CD14-positive monocyte (primary cell): Measurements from ENCODE around the gene KIAA0586. TPM values are rescaled to one million over a fixed set of nuclear protein-coding genes. Genes with fewer than 3 reads are reported as not detected.
A peak's percentile ranks its signal among the peaks of the same experiment; 100 is the strongest.

Experiments used
- DNase-seq, 3 donors: peaks; one replicate each; pipeline ENCODE4 v3.0.0-alpha.2; 2011 to 2022
- H2AFZ ChIP-seq: 2 replicates; pipeline ENCODE4 v1.6.0; 2012; ENCODE audit warnings: mild to moderate bottlenecking, low read depth, low read length, inconsistent platforms; ENCODE audit not compliant: insufficient read depth, poor library complexity, severe bottlenecking
- H3K27ac ChIP-seq, 2 donors: 1 replicate in 1 of 2; 2 replicates in 1 of 2; pipeline ENCODE4 v1.5.1; 2012 to 2013; ENCODE audit warnings: low read length in 2 of 2, control low read depth in 1 of 2, inconsistent platforms in 1 of 2, low read depth in 1 of 2, mild to moderate bottlenecking in 1 of 2
- H3K27me3 ChIP-seq, 2 donors: one replicate each; pipeline versions ENCODE4 v1.6.0 to v1.6.1; 2011 to 2013; ENCODE audit warnings: low read length in 2 of 2; ENCODE audit not compliant: control insufficient read depth in 2 of 2, insufficient read depth in 2 of 2
- H3K36me3 ChIP-seq, 2 donors: replicated peaks in 1 of 2; 1 replicate in 1 of 2; 2 replicates in 1 of 2; pipeline versions ENCODE4 v1.5.1 to v1.6.1; 2012 to 2013; ENCODE audit warnings: low read length in 2 of 2, control low read depth in 1 of 2, inconsistent platforms in 1 of 2, mild to moderate bottlenecking in 1 of 2; ENCODE audit not compliant: insufficient read depth in 2 of 2, control insufficient read depth in 1 of 2
- H3K4me1 ChIP-seq, 2 donors: 1 replicate in 1 of 2; 2 replicates in 1 of 2; pipeline versions ENCODE4 v1.5.1 to v1.6.1; 2012 to 2013; ENCODE audit warnings: low read length in 2 of 2, control low read depth in 1 of 2, inconsistent platforms in 1 of 2, mild to moderate bottlenecking in 1 of 2, moderate library complexity in 1 of 2; ENCODE audit not compliant: insufficient read depth in 2 of 2, control insufficient read depth in 1 of 2
- H3K4me2 ChIP-seq: replicated peaks from 2 replicates; pipeline ENCODE3; 2012; ENCODE audit warnings: low read length, moderate library complexity, mild to moderate bottlenecking; ENCODE audit not compliant: poor library complexity, severe bottlenecking; ENCODE audit errors: extremely low read depth
- H3K4me3 ChIP-seq, 3 experiments: fragments of 200-600 bp in 1 of 3; sonication (generic) in 1 of 3; replicated peaks in 1 of 3; 1 replicate in 2 of 3; 2 replicates in 1 of 3; pipeline ENCODE4 v1.5.1; 2011 to 2013; ENCODE audit warnings: low read length in 3 of 3, mild to moderate bottlenecking in 3 of 3, control low read depth in 2 of 3, low read depth in 2 of 3, inconsistent platforms in 1 of 3, moderate library complexity in 1 of 3
- H3K79me2 ChIP-seq: 2 replicates; pipeline ENCODE4 v1.6.0; 2012; ENCODE audit warnings: mild to moderate bottlenecking, control low read depth, inconsistent platforms, low read length, moderate library complexity; ENCODE audit not compliant: insufficient read depth
- H3K9ac ChIP-seq: 2 replicates; pipeline ENCODE4 v1.6.0; 2017; ENCODE audit warnings: low read length, mild to moderate bottlenecking; ENCODE audit not compliant: insufficient read depth, poor library complexity, severe bottlenecking
- H3K9me3 ChIP-seq, 2 donors: replicated peaks in 1 of 2; 1 replicate in 1 of 2; 2 replicates in 1 of 2; pipeline versions ENCODE4 v1.5.1 to v1.6.1; 2012 to 2013; ENCODE audit warnings: low read length in 2 of 2, control low read depth in 1 of 2; ENCODE audit not compliant: control insufficient read depth in 1 of 2, insufficient read depth in 1 of 2
- H4K20me1 ChIP-seq: 2 replicates; pipeline ENCODE4 v1.6.0; 2012; ENCODE audit warnings: mild to moderate bottlenecking, low read length, control low read depth, moderate library complexity; ENCODE audit not compliant: insufficient read depth
- H3K27ac Mint-ChIP-seq, 7 donors: one replicate each; pipeline ENCODE4 v1.8.0; 2020; ENCODE audit warnings: mild to moderate bottlenecking in 7 of 7, mixed read lengths in 7 of 7, moderate library complexity in 6 of 7, inconsistent platforms in 2 of 7
- H3K27me3 Mint-ChIP-seq, 3 donors: one replicate each; pipeline ENCODE4 v1.8.0; 2021 to 2022; ENCODE audit warnings: low read depth in 3 of 3, mild to moderate bottlenecking in 3 of 3, mixed read lengths in 3 of 3, moderate library complexity in 3 of 3, inconsistent platforms in 1 of 3
- H3K36me3 Mint-ChIP-seq, 2 donors: one replicate each; pipeline ENCODE4 v1.8.0; 2020; ENCODE audit warnings: mixed read lengths in 2 of 2, inconsistent platforms in 1 of 2, mild to moderate bottlenecking in 1 of 2
- H3K4me1 Mint-ChIP-seq: one replicate; pipeline ENCODE4 v1.8.0; 2020; ENCODE audit warnings: mild to moderate bottlenecking, mixed read lengths
- H3K4me3 Mint-ChIP-seq, 2 donors: one replicate each; pipeline ENCODE4 v1.8.0; 2020; ENCODE audit warnings: mild to moderate bottlenecking in 2 of 2, mixed read lengths in 2 of 2, moderate library complexity in 1 of 2
- H3K9me3 Mint-ChIP-seq, 7 donors: one replicate each; pipeline ENCODE4 v1.8.0; 2020 to 2022; ENCODE audit warnings: mixed read lengths in 7 of 7, mild to moderate bottlenecking in 6 of 7, moderate library complexity in 6 of 7, inconsistent platforms in 2 of 7
- WGBS: methylation state at CpG from one replicate; pipeline ENCODE4 v1.1.5; 2013; ENCODE audit warnings: missing lambda C conversion rate; ENCODE audit not compliant: insufficient coverage; 5-methylcytosine and 5-hydroxymethylcytosine counted together
- intact Hi-C, 2 donors: fragments of 100-400 bp; cut with micrococcal nuclease; formaldehyde crosslinking; loops; one replicate each; pipeline versions ENCODE4 v1.15.0 to v1.15.1; 2023
- polyA plus RNA-seq, 3 donors: library from polyadenylated mRNA; depleted of rRNA in 1 of 3; unstranded in 2 of 3; stranded (reverse) in 1 of 3; fragments of 300-500 nt in 2 of 3; fragments of >200 nt in 1 of 3; fragmentation: Illumina TruSeq in 2 of 3; gene quantifications; 1 replicate in 2 of 3; 2 replicates in 1 of 3; pipeline ENCODE4 v1.2.3, GENCODE V29; 2012 to 2021
- TF ChIP-seq, protein P1 (sequence below): fragments of 200-600 bp; IDR thresholded peaks from one replicate; pipeline ENCODE4 v1.8.0; 2022; ENCODE audit warnings: antibody characterized with exemption, mild to moderate bottlenecking

Gene KIAA0586
- polyA plus RNA-seq, 3 donors: 3.4 to 7.5 (median 4.4) TPM

DNA sequence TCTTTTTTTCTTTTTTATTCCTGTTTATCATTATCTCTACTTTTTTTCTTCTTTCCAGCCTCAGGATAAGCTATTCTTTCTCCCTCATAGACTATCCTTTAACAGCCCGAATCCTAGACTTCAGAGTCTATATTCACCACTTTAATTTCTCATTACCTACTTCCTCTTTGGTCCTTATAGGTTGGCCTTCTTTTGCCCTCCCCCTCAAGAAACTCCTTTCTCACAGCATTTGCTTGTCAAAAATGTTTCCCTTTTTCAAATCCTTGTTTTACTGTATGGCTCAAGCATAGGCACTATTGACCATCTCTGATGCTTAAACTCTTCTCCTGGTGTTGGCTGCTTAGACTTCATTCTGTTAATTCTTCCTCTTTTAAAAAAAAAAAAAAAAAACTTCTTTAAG is 52.5 kb downstream of the KIAA0586 start:
- H3K4me1 Mint-ChIP-seq: peaks cover 10% of the 10 kb centered on the region
- 71% methylated on average over 1 of the region's 1 CpG for WGBS
- H3K4me3 Mint-ChIP-seq: peak overlapping the region in 1 of 2 donors; percentile 27
- no peak overlapping the region for H3K4me3 ChIP-seq
- H3K36me3 ChIP-seq: peaks cover 7 to 37% of the 10 kb centered on the region in 2 donors
- H2AFZ ChIP-seq: no peak overlapping the region
- peaks cover 0 to 2% of the 10 kb centered on the region in 2 donors for H3K4me1 ChIP-seq
- H4K20me1 ChIP-seq: no peaks in the 10 kb centered on the region
- no peaks in the 10 kb centered on the region for H3K9me3 ChIP-seq
- no peak overlapping the region for H3K9ac ChIP-seq
- no peaks in the 10 kb centered on the region for H3K79me2 ChIP-seq
- no peak overlapping the region for H3K4me2 ChIP-seq
- intact Hi-C loops: no loop called here
- H3K27ac ChIP-seq: no peak overlapping the region
- peaks cover 33 to 44% of the 10 kb centered on the region in 2 donors for H3K36me3 Mint-ChIP-seq
- peak; percentile 6 to 37 (median 14) for DNase-seq
- H3K27ac Mint-ChIP-seq: peak overlapping the region in 2 of 7 donors; percentile 51 to 52
- H3K27me3 Mint-ChIP-seq: no peaks in the 10 kb centered on the region
- no peaks in the 10 kb centered on the region for H3K9me3 Mint-ChIP-seq
- TF ChIP-seq, protein P1, sequence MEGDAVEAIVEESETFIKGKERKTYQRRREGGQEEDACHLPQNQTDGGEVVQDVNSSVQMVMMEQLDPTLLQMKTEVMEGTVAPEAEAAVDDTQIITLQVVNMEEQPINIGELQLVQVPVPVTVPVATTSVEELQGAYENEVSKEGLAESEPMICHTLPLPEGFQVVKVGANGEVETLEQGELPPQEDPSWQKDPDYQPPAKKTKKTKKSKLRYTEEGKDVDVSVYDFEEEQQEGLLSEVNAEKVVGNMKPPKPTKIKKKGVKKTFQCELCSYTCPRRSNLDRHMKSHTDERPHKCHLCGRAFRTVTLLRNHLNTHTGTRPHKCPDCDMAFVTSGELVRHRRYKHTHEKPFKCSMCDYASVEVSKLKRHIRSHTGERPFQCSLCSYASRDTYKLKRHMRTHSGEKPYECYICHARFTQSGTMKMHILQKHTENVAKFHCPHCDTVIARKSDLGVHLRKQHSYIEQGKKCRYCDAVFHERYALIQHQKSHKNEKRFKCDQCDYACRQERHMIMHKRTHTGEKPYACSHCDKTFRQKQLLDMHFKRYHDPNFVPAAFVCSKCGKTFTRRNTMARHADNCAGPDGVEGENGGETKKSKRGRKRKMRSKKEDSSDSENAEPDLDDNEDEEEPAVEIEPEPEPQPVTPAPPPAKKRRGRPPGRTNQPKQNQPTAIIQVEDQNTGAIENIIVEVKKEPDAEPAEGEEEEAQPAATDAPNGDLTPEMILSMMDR: no peak
- H3K27me3 ChIP-seq: no peaks in the 10 kb centered on the region

DNA sequence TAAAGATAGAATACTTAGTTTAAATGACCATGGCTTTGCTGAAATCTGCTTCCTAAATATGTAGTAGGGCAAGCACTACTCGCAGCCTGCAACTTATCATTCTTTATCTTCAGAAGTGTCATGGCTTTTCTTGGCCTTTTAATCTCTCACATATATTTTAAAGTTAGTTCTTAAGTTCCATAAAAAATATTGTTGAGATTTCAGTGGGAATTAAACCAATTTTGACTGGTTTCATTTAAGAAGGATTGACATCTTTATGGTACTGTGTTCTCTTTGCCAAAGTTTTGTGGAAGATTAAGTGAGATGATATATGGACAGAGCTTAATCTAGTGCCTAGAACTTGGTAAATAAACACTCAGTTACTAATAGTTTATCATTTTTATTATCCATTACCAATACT is 56.7 kb downstream of the KIAA0586 start:
- Histone ChIP-seq H3K4me3 (no peak overlapping the region), H3K4me2 (no peak overlapping the region), H3K27ac (no peak overlapping the region), H3K4me1 (peaks cover 2 to 5% of the 10 kb centered on the region in 2 donors), H3K9me3 (no peaks in the 10 kb centered on the region), H2AFZ (no peak overlapping the region), H3K79me2 (no peaks in the 10 kb centered on the region), H4K20me1 (no peaks in the 10 kb centered on the region), H3K36me3 (peaks cover 11 to 42% of the 10 kb centered on the region in 2 donors), H3K27me3 (no peaks in the 10 kb centered on the region), H3K9ac (no peak overlapping the region)
- TF ChIP-seq, protein P1: no peak
- H3K36me3 Mint-ChIP-seq: peaks cover 34 to 44% of the 10 kb centered on the region in 2 donors
- no CpG with 5 or more reads among the region's 1 CpG for WGBS
- no peak overlapping the region for H3K27ac Mint-ChIP-seq
- DNase-seq: no peak
- no peak overlapping the region for H3K4me3 Mint-ChIP-seq
- H3K27me3 Mint-ChIP-seq: no peaks in the 10 kb centered on the region
- H3K4me1 Mint-ChIP-seq: peaks cover 16% of the 10 kb centered on the region
- H3K9me3 Mint-ChIP-seq: peaks cover 0 to 2% (median 0%) of the 10 kb centered on the region in 7 donors
- intact Hi-C loops: no loop called here
